ENCODE measurements around the gene IPPK. TPM values are rescaled to one million over a fixed set of nuclear protein-coding genes. Genes with fewer than 3 reads are reported as not detected.
"Not testable (repeated sequence)": the region's sequence is repeated elsewhere in the genome, so short reads cannot be mapped to it uniquely, and the experiment has no call there.

IPPK gene
- total RNA-seq, 1 donor from 2014 or later: 17.2 TPM

DNA sequence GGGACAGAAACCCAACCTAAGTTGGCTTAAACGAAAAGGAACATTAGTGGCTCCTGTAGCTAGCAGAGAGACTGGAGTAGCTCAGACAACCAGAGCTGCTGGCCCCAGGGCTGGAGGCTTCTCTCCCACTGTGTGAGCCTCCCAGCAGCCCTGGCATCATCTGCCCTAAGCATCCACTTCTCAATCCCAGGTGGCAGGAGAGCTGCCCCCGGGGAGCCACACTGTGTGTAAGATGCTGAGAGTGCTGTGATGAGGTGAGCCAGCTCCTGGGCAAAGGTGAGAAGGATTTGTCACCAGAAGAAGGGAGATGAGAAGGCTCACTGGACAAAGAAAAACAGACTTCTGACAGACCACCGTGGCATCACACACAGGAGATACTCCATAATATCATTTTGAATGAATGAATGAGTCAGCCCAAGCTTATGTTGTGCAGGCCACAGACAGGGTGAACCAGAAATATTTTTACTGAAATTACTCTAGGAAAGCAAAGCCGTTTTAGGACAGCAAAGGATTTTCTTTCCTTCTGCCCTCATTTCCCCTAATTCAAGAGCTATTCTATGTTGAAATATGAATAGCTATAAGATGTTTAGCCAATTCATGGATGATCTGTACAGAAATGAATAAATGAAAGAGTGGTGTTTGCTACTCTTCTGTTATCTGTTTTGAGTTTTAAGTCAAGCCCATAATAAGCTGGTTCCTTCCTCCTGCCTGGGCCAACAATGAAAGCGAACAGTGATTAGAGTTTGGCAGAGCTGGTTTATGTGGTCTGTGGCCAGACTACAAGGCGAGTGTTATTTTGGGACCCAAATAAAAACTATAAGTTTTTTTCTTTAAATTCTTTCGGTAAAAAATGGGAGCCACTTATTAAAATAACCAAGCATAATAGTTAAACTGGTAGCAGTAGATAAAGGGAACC lies 76.7 kb downstream of the IPPK start:
- no peak for DNase-seq

DNA sequence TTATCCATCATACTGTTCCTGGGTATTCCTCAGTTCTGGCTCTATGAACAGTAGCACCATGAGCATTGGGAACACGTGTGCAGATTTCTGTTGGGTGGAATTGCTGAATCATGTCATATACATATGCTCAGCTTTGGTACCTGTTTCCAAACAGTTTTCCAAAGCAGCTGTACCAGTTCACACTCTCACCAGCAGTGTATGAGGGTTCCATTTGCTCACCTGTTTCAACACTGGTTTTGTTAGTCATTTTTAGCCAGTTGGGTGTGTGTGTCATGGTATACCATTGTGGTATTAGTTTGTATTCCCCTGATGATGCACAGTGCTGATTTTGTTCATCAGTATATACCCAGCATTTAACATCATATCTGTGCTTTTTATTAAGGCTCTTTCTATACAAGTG lies 77.4 kb downstream of the IPPK start:
- no peak for DNase-seq

GRCh38 chr9:92590377-92590776 lies 79.6 kb downstream of the IPPK start:
- DNase-seq: peak; percentile 93

GRCh38 chr9:92589923-92590322 lies 80.0 kb downstream of the IPPK start:
- DNase-seq: no peak

DNA sequence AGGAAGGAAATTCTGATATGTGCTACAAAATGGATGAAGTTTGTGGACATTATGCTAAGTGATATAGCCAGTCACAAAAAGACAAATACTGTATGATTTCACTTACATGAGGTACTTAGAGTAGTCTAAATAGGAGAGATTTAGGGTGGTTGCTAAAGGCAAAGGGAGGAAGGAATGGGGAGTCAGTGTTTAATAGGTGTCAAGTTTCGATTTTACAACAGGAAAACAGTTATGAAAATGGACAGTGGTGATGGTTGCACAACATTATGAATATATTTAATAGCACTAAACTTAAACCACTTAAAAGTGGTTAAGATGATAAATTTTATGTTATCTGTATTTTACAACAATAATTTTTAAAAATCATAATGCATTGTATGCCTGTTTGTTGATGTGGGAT lies 93.8 kb downstream of the IPPK start:
- no peak for DNase-seq

- DNase-seq: not testable (repeated sequence)
These were observed 96.3 kb downstream of the IPPK start for GRCh38 chr9:92573612-92574011.

GRCh38 chr9:92571871-92572270 lies 98.1 kb downstream of the IPPK start:
- DNase-seq: not testable (repeated sequence)

DNA sequence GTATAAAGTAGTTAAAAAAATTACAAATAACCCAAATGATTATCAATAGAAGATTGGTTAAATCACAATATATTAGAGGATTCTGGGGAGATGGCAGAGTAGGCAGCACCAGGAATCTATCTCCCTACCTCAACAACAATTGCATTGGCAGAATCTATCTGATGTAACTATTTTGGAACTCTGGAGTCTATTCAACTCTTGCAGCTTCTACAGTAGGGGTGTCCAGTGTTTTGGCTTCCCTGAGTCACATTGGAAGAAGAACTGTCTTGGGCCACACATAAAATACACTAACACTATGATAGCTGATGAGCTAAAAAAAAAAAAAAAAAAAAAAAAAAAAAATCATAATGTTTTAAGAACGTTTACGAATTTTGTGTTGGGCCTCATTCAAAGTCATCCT lies 104.9 kb downstream of the IPPK start:
- peak; percentile 11 for DNase-seq

- peak; percentile 9 for DNase-seq
These were observed 105.4 kb downstream of the IPPK start for GRCh38 chr9:92564504-92564903.

Other genes starting within 250 kb of the IPPK start
- 16.0 TPM for gene OMD, start 245.7 kb downstream of the IPPK start, total RNA-seq
- 197 TPM for gene ASPN, start 187.6 kb downstream of the IPPK start, total RNA-seq
- gene ECM2, start 134.1 kb downstream of the IPPK start, total RNA-seq: 77.1 TPM
- gene BICD2, start 94.7 kb upstream of the IPPK start, total RNA-seq: 55.6 TPM
- gene ZNF484, start 207.9 kb upstream of the IPPK start, total RNA-seq: 13.7 TPM

All from skin of body (tissue), 2 donors.